HG03469 (cell line): ENCODE data around the gene TMUB2.

ENCODE experiments used
- ATAC-seq: cut with Tn5 transposase; IDR thresholded peaks from one replicate; pipeline ENCODE4 v1.9.1; 2021; ENCODE audit warnings: mild to moderate bottlenecking, moderate library complexity, moderate number of reproducible peaks; ENCODE audit not compliant: unreplicated experiment

Gene TMUB2

DNA sequence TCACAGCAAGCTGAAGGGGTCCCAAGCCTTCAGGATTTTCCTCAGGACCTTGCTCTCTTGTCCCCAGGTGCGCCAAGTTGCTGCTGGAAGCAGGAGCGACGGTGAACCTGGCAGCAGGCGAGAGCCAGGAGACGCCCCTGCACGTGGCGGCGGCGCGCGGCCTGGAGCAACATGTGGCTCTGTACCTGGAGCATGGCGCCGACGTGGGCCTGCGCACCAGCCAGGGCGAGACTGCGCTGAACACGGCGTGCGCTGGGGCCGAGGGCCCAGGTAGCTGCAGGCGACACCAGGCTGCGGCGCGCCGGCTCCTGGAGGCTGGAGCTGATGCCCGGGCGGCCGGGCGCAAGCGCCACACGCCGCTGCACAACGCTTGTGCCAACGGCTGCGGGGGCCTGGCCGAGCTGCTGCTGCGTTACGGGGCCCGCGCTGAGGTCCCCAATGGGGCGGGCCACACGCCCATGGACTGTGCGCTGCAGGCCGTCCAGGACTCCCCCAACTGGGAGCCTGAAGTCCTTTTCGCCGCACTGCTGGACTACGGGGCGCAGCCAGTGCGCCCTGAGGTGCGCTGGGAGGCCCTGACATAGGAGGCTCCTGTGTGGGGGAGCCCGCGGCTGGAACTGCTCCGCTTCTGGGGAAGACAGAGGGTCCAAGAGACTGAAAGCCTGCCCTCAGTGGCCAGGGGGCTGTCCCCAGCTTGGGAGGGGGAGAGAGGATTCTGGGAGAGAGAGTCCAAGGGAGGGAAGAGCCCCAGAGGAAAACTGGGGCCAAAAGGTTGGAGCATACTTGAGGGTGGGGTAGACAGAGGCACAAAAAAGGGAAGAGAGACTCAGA, 9.9 kb upstream of the TMUB2 start:
- ATAC-seq, result no peak

- ATAC-seq, result no peak
Measured at GRCh38 chr17:44177640-44178039, 9.1 kb upstream of the TMUB2 start.

DNA sequence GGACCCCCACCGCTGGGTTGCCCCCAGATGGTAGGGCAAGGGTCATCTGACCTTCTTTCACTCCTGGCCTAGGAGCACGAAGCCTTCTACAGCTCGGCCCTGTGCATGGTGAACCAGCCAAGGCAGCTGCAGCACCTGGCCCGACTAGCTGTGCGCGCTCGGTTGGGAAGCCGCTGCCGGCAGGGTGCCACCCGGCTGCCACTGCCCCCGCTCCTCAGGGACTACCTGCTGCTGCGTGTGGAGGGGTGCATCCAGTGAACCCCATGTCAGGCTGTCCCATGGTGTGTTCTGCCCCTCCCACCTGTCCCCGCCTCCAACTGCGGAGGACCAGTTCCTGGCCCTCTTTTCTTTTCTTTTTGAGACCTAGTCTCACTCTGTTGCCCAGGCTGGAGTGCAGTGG, 8.6 kb upstream of the TMUB2 start:
- ATAC-seq, result no peak

DNA sequence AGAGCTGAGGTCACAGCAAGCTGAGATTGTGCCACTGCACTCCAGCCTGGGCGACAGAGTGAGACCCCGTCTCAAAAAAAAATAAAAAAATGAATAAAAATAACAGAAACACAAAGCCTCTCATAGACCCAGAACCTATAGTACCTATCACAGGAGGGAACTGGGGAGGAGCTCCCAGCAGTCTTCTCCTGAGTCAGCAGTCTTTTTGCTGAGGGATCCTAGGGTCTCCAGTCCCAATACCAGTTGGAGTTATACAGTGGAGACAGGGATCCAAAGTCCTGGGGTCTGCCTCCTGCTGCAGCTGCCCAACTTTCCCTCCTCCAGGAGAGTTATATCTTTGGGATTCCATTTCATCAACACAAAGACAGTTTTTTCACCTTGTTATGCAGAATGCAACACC, 3.7 kb upstream of the TMUB2 start:
- no peak for ATAC-seq

DNA sequence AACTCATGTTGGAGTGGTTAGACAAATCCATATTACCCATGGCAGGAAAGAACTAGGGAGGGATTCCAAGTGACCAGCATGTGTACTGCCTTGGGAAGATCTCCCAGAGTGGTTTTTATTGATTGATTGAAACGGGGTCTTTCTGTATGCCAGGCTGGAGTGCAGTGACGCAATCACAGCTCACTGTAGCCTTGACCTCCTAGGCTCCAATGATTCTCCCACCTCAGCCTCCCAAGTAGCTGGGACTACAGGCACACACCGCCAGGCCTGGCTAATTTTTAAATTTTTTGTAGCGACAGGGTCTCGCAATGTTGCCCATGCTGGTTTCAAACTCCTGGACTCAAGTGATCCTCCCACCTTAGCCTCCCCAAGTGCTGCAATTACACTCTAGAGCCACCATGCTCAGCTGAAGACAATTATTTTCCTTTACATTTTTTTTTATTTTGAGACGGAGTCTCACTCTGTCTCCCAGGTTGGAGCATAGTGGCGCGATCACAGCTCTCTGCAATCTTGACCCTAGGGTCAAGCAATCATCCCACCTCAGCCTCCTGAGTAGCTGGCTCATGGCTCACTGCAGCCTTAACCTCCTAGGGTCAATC, 2.5 kb upstream of the TMUB2 start:
- ATAC-seq, result no peak

DNA sequence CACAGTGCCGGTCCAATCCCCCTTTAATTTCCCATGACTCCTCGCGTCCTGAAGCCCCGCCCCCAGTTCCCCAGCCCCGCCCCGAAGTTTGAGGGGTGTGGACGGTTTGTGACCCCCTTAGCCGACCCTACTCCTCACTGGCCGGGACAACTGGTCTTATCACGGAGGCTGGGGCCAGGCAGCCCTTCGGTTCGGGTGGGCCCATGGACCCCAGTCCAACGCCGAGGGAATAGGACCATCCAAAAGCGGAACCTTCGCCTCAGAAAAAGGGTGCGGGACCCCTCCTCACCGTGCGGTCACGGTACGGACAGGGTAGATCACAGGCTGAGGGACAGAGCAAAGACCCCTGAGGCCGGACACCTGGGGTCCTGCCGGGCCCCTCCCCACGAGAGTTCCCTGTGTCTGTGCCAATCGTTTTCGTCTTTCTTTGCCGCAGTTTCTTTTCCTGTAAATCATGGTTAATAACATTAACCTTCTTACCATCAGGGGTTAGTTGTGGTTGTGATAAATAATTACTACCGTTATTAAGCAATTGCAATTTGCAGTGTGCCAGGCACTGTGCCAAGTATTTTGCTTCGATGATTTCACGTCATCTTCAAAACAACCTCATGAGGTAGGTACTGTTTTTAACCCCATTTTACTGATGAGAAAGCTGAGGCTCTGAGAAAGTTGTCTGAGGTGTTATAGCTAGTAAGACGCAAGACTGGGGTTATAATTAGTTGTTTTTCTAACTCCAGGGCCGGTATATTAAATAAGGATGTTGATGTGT, 543 bp downstream of the TMUB2 start:
- ATAC-seq, result peak; percentile 11

DNA sequence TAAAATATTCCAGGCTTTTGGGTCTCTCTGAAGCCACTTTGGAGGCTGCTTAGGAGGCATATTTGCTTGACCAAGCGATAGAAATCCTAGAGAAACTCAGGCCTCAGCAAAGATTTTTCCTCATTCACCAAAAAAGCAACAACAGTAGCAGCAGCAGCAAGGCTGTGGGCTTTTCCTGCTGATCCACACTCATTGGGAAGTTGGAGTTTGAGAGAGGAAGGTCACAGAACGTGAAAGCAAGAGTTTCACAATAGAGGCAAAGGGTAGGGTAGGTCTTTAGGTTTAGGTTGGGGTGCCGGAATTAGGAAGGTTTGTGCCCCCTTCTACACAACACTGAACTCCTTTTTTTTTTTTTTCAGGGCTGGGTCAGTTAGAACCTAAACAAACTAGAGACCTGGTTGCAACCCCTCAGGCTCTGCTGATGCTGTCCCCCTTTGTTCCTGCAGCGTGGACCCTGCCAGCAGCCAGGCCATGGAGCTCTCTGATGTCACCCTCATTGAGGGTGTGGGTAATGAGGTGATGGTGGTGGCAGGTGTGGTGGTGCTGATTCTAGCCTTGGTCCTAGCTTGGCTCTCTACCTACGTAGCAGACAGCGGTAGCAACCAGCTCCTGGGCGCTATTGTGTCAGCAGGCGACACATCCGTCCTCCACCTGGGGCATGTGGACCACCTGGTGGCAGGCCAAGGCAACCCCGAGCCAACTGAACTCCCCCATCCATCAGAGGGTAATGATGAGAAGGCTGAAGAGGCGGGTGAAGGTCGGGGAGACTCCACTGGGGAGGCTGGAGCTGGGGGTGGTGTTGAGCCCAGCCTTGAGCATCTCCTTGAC, 2.0 kb downstream of the TMUB2 start:
- no peak for ATAC-seq

- no peak for ATAC-seq
Measured at GRCh38 chr17:44190481-44190880, 3.7 kb downstream of the TMUB2 start.

GRCh38 chr17:44191369-44191768, 4.6 kb downstream of the TMUB2 start:
- ATAC-seq, result no peak

GRCh38 chr17:44191941-44192496, 5.2 kb downstream of the TMUB2 start:
- no peak for ATAC-seq

DNA sequence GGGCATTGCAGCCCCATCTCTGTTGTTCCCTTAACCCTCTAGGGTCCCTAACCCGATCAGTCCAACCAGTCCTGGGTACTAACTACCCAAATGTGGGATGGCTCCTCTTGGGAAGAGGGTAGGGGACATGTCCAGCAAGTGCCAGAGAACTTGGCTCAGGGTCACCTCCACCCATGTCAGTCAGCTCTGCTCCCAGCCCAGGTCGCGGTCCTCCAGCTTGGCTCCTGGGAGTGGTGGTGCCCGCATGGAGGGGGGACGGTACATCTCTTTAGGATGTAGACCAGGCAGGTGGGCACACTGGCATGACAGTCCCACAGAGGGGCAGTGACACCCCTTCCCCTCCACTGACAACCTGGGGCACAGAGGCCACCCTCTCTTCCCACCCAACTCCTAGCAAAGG, 6.0 kb downstream of the TMUB2 start:
- ATAC-seq, result no peak

DNA sequence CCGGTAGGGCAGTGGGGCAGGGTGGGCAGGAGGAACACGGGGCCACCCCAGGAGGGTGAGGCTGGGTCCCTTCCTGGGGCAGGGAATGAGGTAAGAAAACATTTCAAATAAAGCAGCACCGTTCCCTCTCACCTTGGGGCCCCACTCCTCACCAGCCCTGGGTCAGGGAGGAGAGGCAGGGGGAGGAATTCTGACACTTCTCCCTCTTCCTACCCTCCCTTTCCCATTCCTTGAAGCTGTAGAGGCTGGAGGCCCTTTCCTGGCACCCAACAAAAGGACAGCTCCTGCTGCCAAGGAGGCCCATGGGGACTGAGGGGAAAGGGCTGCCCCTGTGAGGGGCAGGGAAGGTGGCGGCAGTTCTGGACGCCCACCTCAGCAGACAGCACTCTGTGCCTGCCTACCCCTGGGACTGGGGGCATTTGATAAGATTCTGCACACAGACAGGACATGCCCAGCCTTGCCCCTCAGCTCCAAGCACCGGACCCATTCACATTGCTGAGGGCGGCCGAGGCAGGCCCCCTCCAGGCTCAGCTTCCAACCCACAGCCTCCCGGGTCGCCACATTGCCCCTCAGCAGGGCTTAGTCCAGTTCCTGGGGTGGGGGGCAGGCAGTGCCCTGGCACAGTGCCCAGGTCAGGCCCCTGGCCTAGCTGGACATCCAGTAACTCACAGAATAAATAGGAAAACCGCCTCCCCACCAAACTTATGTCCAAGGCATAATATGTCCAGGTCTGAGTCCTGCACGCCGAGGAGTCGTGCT, 6.7 kb downstream of the TMUB2 start:
- ATAC-seq, result no peak

DNA sequence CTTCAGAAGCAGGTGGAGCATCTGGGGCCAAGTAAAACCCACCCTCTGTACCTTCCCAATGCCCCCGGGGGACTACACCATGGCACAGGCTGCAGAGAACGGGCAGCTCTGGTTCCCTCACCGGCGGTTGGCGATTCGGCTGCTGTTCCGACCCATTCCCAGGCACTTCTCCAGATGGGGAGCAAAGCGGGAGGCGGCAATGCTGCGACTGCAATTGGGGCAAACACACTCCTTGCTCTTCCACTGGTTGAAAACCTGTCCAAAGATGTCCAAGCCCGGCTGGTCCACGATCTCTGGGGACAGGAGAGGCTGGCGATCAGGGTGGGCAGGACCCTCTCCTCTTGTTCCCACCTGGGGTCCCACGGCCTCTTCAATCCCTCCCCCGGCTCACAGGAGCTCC, 10.3 kb downstream of the TMUB2 start:
- ATAC-seq, result no peak

GRCh38 chr17:44197980-44198720, 11.4 kb downstream of the TMUB2 start:
- no peak for ATAC-seq

DNA sequence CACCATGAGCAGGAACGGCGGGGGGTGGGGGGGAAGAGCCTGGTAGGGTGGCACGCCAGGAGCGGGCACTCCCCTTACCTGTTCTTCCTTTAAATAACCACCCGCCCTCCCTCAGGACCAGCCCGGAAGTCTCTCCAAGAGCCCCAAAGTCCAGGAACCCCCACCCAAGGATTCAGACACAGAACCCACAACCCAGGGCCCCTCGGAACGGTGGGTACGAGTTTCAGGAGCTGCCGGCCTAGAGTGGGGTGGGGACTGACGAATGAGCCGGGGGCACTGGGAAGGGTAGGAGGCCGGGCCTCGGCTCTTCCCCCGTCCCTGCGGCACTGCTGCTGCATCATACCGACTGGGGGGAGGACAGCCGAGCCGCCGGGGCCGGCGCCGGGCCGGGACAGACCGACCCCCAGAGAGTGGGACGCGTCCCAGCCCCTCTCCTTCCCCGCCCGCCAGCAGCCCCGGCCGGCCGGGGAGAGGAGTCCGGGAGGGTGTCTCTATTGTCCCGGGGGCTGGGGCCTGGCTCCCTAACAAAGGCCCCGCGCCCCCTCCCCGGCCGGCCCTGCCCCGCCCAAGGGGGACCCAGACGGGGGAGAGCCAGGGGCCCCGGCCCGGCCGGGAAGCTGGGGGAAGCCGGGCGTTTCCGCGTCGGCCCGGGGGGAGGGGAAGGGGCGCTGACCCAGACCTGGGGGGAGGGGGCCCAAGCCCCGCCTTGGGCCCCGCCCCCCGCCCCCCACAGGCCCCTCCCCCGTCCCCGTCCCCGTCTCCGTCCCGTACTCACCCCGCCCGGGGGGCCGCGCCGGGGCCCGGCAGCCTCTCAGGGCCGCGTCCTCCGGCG, 12.2 kb downstream of the TMUB2 start:
- ATAC-seq, result peak; percentile 5

DNA sequence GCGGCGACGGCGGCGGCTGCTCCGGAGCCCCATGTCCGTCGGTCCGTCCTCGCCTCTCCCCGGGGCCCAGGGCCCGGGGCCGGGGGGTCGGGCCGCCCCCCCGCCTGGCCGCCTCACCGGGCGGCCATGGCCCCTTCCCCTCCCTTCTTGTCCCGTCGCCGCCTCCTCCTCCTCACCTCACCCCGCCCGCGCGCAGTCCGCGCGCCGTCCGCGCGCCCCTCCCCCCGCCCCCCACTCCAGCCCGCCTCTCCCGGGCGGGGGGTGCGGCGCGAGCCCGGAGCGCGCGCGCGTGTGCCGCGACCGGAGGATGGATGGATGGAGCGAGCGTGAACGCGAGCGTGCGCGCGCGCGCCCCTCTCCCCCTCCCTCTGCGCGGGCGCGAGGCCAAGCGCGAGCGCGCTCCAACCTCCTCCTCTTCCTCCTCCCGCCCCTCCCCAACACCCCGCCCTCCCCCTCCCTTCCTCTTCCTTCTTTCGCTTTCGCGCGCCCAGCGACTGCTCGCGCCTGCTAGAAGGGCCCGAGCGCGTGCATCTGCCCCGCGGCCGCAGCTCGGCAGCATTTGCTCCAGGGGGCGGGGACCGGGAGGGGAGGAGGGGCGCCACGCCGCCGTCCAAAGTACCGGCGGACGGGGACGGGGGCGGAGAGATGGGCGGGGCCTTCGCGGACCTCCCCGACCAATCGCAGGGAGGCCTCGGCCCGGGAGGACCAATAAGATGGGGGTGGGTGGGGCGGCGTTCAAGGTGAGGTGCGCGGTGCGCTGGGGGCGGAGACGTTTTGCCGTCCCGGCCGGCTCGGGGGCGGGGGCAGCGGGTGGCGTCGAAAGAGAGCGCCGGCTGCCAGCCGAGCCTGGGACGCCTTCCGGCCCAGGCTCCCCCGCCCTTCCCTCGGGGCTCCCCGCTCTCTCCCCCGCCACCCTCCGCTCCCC, 13.0 kb downstream of the TMUB2 start, which contains the start of gene ATXN7L3:
ATXN7L3 (minus strand) TSS at position 332 of the 925 bp plus-strand sequence. CDS start 1,814 bp downstream, outside the sequence.
- ATAC-seq, result peak; percentile 43

DNA sequence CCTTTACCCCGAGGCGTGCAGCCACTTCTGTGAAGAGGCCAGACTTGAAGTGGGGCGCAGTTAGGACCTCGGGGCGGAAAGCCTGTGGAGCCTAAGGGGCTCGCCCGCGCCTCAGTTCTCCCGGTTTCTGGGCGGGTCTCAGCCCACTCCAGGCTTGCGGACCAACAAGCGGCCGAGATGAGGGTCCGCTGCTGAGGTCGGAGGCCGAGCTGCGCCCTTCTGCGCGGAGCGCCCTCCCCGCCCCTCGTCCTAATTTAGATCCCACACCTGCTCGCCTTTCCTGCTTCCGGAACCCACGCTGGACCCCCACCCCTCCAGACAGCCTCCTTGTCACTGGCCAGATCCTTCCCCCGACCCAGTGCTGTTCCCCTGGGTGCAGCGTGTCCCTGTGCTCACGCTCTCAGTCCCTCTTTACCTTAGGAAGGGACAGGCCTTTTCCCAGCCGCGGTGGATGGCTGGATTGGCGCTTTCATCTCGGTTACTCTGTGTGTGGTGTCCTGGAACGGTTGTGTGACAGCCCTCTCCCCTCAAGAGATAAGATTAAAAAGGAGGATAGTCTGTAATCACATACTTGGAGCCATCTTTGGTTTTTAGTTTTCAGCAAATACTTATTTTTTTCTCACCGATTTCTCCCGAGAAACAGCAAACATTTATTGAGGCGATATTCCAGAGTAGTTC, 13.8 kb downstream of the TMUB2 start:
- no peak for ATAC-seq
